K562 (cell line): ENCODE measurements around the gene TMEM100. TPM values are rescaled to one million over a fixed set of nuclear protein-coding genes. Genes with fewer than 3 reads are reported as not detected.

Experiments
- ATAC-seq: fragments of 200-7000 bp; cut with Tn5 transposase; 3 replicates; pipeline ENCODE4 v1.9.1; 2020; ENCODE audit warnings: moderate library complexity
- BruUV-seq: library from RNA; stranded (reverse); fragments of 400-500 nt; replicated peaks from 2 replicates; lab custom pipeline; 2021; lab: Mats Ljungman, UMichigan
- CTCF ChIA-PET: fragments of 300-600 bp; formaldehyde crosslinking; extraction: SDS; loops from one replicate; lab custom pipeline; 2021; ENCODE audit warnings: low intra/inter-chr PET ratio; lab: Yijun Ruan, JAX
- POLR2A ChIA-PET: fragments of 300-600, 350-650 bp; sonication (Branson Sonifier 250); formaldehyde crosslinking; extraction: SDS; loops from one replicate; lab custom pipeline; 2021; ENCODE audit warnings: antibody characterized with exemption, inconsistent platforms; lab: Yijun Ruan, JAX
- DNase-seq, 4 experiments: peaks; one replicate each; pipeline versions ENCODE4 v3.0.0 to v3.0.0-alpha.2; 2011 to 2018; ENCODE audit warnings: low spot score in 3 of 4, mixed read lengths in 3 of 4; ENCODE audit errors: extremely low read depth in 1 of 4
- FAIRE-seq: peaks from 2 replicates; lab custom pipeline; 2011; peaks lifted over from hg19 to GRCh38; lab: Jason Lieb, UNC
- H2AFZ ChIP-seq: 2 replicates; pipeline ENCODE4 v1.6.0; 2011; ENCODE audit warnings: low read depth, low read length, control low read depth, inconsistent platforms
- H3K27ac ChIP-seq: fragments of 200-600 bp; 3 replicates; pipeline ENCODE4 v1.8.0; 2011; ENCODE audit warnings: low read depth, mild to moderate bottlenecking, control low read depth, inconsistent platforms, low read length, moderate library complexity, mixed read lengths; ENCODE audit errors: extremely low read depth
- H3K27me3 ChIP-seq, 2 experiments: fragments of 300-600 bp in 1 of 2; 2 replicates in 1 of 2; 3 replicates in 1 of 2; pipeline versions ENCODE4 v1.6.0 to v1.8.0; 2011; ENCODE audit warnings: inconsistent platforms in 2 of 2, low read length in 2 of 2, mild to moderate bottlenecking in 1 of 2, mixed read lengths in 1 of 2, moderate library complexity in 1 of 2; ENCODE audit not compliant: control insufficient read depth in 2 of 2, insufficient read depth in 2 of 2
- H3K36me3 ChIP-seq: fragments of 300-600 bp; 3 replicates; pipeline ENCODE4 v1.8.0; 2011; ENCODE audit warnings: mild to moderate bottlenecking, low read length, inconsistent platforms; ENCODE audit not compliant: control insufficient read depth, insufficient read depth
- H3K4me1 ChIP-seq, 2 experiments: fragments of 200-600 bp in 1 of 2; replicated peaks in 1 of 2; 2 replicates in 1 of 2; 3 replicates in 1 of 2; pipeline versions ENCODE4 v1.5.1 to v1.8.0; 2011; ENCODE audit warnings: inconsistent platforms in 2 of 2, low read length in 2 of 2, mild to moderate bottlenecking in 1 of 2, mixed read lengths in 1 of 2, moderate library complexity in 1 of 2; ENCODE audit not compliant: control insufficient read depth in 2 of 2, insufficient read depth in 2 of 2
- H3K4me2 ChIP-seq: 2 replicates; pipeline ENCODE4 v1.6.1; 2011; ENCODE audit warnings: low read length, control low read depth, inconsistent platforms, mixed read lengths; ENCODE audit not compliant: insufficient read depth
- H3K4me3 ChIP-seq: fragments of 200-600 bp; sonication (generic), shearing (Covaris generic); 2 replicates; pipeline ENCODE4 v1.5.1; 2016; ENCODE audit warnings: control low read depth, inconsistent platforms
- H3K79me2 ChIP-seq: fragments of 200-600 bp; 3 replicates; pipeline ENCODE4 v1.8.0; 2011; ENCODE audit warnings: low read length, inconsistent platforms; ENCODE audit not compliant: control insufficient read depth, insufficient read depth
- H3K9ac ChIP-seq, 2 experiments: 2 replicates each; pipeline versions ENCODE4 v1.6.0 to v1.6.1; 2011; ENCODE audit warnings: low read depth in 2 of 2, low read length in 2 of 2, control low read depth in 1 of 2, inconsistent platforms in 1 of 2, mild to moderate bottlenecking in 1 of 2, mixed read lengths in 1 of 2; ENCODE audit not compliant: insufficient read depth in 1 of 2
- H3K9me1 ChIP-seq: one replicate; pipeline ENCODE4 v1.6.0; 2011; ENCODE audit warnings: inconsistent platforms, mild to moderate bottlenecking, low read length, moderate library complexity; ENCODE audit not compliant: control insufficient read depth, insufficient read depth
- H3K9me3 ChIP-seq: replicated peaks from 2 replicates; pipeline ENCODE4 v1.5.1; 2011; ENCODE audit warnings: low read depth, low read length, inconsistent platforms; ENCODE audit not compliant: control insufficient read depth, insufficient read depth
- H4K20me1 ChIP-seq: replicated peaks from 2 replicates; pipeline ENCODE4 v1.6.1; 2011; ENCODE audit warnings: low read length, inconsistent platforms, mixed read lengths; ENCODE audit not compliant: control insufficient read depth, insufficient read depth
- CBFA2T3 ChIP-seq: fragments of 450-650 bp; IDR thresholded peaks from 2 replicates; pipeline ENCODE4 v1.6.1; 2017
- EP300 ChIP-seq: IDR thresholded peaks from 2 replicates; pipeline ENCODE4 v1.6.1; 2012; ENCODE audit warnings: low read length, improper control_type of control experiment
- EP400 ChIP-seq: fragments of 450-650 bp; IDR thresholded peaks from 2 replicates; pipeline ENCODE4 v1.6.1; 2017; ENCODE audit warnings: antibody characterized with exemption, mild to moderate bottlenecking, moderate library complexity
- KDM1A ChIP-seq, 2 experiments: fragments of 450-650 bp; IDR thresholded peaks; 2 replicates each; pipeline ENCODE4 v1.6.1; 2016; ENCODE audit warnings: mild to moderate bottlenecking in 2 of 2
- MAZ ChIP-seq, 2 experiments: fragments of 450-650 bp in 1 of 2; sonication (generic) in 1 of 2; formaldehyde crosslinking; IDR thresholded peaks in 1 of 2; conservative IDR thresholded peaks in 1 of 2; 2 replicates each; pipeline versions ENCODE4 v1.4.0 to v1.5.0; 2020; ENCODE audit warnings: mild to moderate bottlenecking in 1 of 2, missing genetic modification reagents in 1 of 2
- MEIS2 ChIP-seq: fragments of 450-650 bp; IDR thresholded peaks from 2 replicates; pipeline ENCODE4 v1.6.1; 2014; ENCODE audit warnings: mild to moderate bottlenecking; ENCODE audit not compliant: partially characterized antibody
- NCOR1 ChIP-seq: fragments of 450-650 bp; IDR thresholded peaks from 2 replicates; pipeline ENCODE4 v1.6.1; 2016; ENCODE audit warnings: mild to moderate bottlenecking, moderate library complexity
- NONO ChIP-seq, 2 experiments: fragments of 200-400 bp in 1 of 2; fragments of 450-650 bp in 1 of 2; formaldehyde crosslinking in 1 of 2; IDR thresholded peaks; 2 replicates each; pipeline ENCODE4 v1.6.1; 2017; ENCODE audit warnings: low read depth in 2 of 2, mild to moderate bottlenecking in 2 of 2, moderate library complexity in 2 of 2, low read length in 1 of 2
- PTBP1 ChIP-seq: fragments of 200-400 bp; formaldehyde crosslinking; IDR thresholded peaks from 2 replicates; pipeline ENCODE4 v1.6.1; 2017; ENCODE audit warnings: low read depth, low read length
- SRSF9 ChIP-seq: fragments of 200-400 bp; formaldehyde crosslinking; IDR thresholded peaks from 2 replicates; pipeline ENCODE4 v1.6.1; 2017; ENCODE audit warnings: low read depth, low read length, borderline replicate concordance
- TCF3 ChIP-seq: sonication (generic); formaldehyde crosslinking; IDR thresholded peaks from 2 replicates; pipeline ENCODE4 v1.4.0; 2020; ENCODE audit warnings: mild to moderate bottlenecking, missing genetic modification reagents
- ZNF57 ChIP-seq: fragments of 450-650 bp; formaldehyde crosslinking; IDR thresholded peaks from 2 replicates; pipeline ENCODE4 v1.4.0; 2020; ENCODE audit warnings: mild to moderate bottlenecking, moderate library complexity
- ZNF695 ChIP-seq: fragments of 450-650 bp; formaldehyde crosslinking; IDR thresholded peaks from 2 replicates; pipeline ENCODE4 v1.4.0; 2020; ENCODE audit warnings: mild to moderate bottlenecking, moderate library complexity
- WGBS: fragments of 100-300 bp; shearing (Covaris generic); methylation state at CpG from one replicate; pipeline ENCODE4 v1.1.6; 2016; ENCODE audit warnings: low coverage, mixed read lengths; ENCODE audit not compliant: insufficient coverage; ENCODE audit errors: missing lambda C conversion rate; 5-methylcytosine and 5-hydroxymethylcytosine counted together
- in situ Hi-C: fragments of 300-500 bp; cut with MboI; formaldehyde crosslinking; loops from 4 replicates; pipeline ENCODE4 v1.15.0; 2018; ENCODE audit warnings: inconsistent platforms, mixed read lengths
- intact Hi-C: fragments of 100-400 bp; cut with micrococcal nuclease; formaldehyde crosslinking; loops from 2 replicates; pipeline ENCODE4 v1.14.2; 2022
- polyA plus RNA-seq, 8 experiments: library from polyadenylated mRNA; depleted of rRNA in 4 of 8; stranded (reverse) in 5 of 8; unstranded in 3 of 8; fragments of >200 nt; fragmentation: Nextera tagmentation in 2 of 8; fragmentation: Illumina TruSeq in 1 of 8; extraction: Ambion mirVana in 2 of 8; extraction: Trizol in 1 of 8; gene quantifications; 2 replicates each; pipeline versions ENCODE4 v1.2.1 to v1.2.3, GENCODE V29; 2011 to 2014; ENCODE audit warnings: inconsistent platforms in 1 of 8, missing spikeins in 1 of 8
- total RNA-seq, 7 experiments: library from RNA; depleted of rRNA in 6 of 7; stranded (reverse); fragments of >200 nt in 6 of 7; fragmentation: Illumina TruSeq in 2 of 7; extraction: Trizol in 2 of 7; gene quantifications; 2 replicates each; pipeline versions ENCODE4 v1.2.1 to v1.2.3, GENCODE V29; 2011 to 2021; ENCODE audit warnings: low replicate concordance in 1 of 7
- TF ChIP-seq, protein P1 (sequence below), 2 experiments: IDR thresholded peaks in 1 of 2; conservative IDR thresholded peaks in 1 of 2; 2 replicates each; pipeline ENCODE4 v1.6.1; 2016; ENCODE audit warnings: low read depth in 2 of 2, mild to moderate bottlenecking in 1 of 2, missing compliant biosample characterization in 1 of 2, missing genetic modification characterization in 1 of 2, moderate library complexity in 1 of 2
- TF ChIP-seq, protein P2 (sequence below): fragments of 450-650 bp; IDR thresholded peaks from 2 replicates; pipeline ENCODE4 v1.6.1; 2016
- TF ChIP-seq, protein P3 (sequence below): fragments of 450-650 bp; formaldehyde crosslinking; IDR thresholded peaks from 2 replicates; pipeline ENCODE4 v1.4.0; 2020; ENCODE audit warnings: mild to moderate bottlenecking, moderate library complexity

The TMEM100 gene
- total and polyA plus RNA-seq, 9 of the 15 experiments (the other 6 are each of a cell fraction or from before 2014, with no cell fraction given): 0.12 to 0.50 (median 0.19) TPM

DNA sequence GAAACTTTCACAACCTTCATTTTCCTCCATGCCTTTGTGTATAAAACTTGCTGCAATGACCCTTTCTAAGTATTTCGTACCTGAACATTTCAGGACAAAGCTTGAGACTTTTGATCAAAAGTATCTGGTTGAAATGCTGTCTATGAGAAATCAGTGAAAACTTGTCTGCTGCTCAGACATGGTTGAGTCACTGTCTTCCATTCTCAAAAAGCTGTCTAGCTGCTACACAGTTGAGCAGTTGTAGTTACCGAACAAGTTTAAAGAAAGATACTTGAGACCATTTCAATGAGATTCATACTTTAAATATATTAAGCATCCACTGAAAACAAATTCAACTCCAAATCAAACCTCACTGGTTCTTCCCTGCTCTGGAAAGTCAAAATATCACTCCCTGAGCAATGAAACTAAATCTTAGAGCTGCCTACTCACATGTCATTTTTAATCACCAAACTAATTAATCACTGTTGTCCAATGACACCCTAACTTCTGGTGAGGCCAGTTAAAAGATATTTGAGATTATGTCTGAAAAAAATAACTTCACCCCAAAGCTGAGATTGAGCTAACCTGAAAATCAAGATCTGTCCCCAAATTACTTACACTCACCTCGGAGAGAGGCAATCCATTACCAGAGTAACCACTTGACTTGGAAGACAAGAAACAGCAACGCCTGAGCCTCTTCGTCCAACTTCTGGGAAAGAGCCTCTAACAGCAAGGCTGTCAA is 488 bp downstream of the TMEM100 start:
- Histone ChIP-seq H3K4me3 (no peak overlapping the region), H3K9me1 (no peaks in the 10 kb centered on the region), H3K9ac (peak overlapping the region; percentile 22 to 57; a peak in 2 of 4 replicates), H3K36me3 (no peaks in the 10 kb centered on the region), H3K4me1 (peaks cover 3 to 6% of the 10 kb centered on the region in 2 experiments; a peak in 3 of 5 replicates), H2AFZ (peak overlapping the region; percentile 58), H3K9me3 (no peaks in the 10 kb centered on the region), H3K27me3 (no peaks in the 10 kb centered on the region), H3K4me2 (peak overlapping the region; percentile 54), H3K27ac (no peak overlapping the region), H4K20me1 (no peaks in the 10 kb centered on the region), H3K79me2 (no peaks in the 10 kb centered on the region)
- 19% methylated on average over 5 of the region's 5 CpGs for WGBS
- peak; percentile 13; the same call in 1 of the 3 replicates for ATAC-seq
- ChIA-PET POLR2A (interaction anchor here (0.9 to 3.7 kb wide), 3 partner anchors 10 to 14 kb away, joined by 3 to 12 read pairs (median 4); no protein-coding TSS in a partner anchor), CTCF (no interaction called here)
- in situ Hi-C loops: loop anchor here (5.0 kb wide), 1 partner anchor 45 kb away; no protein-coding TSS in a partner anchor
- FAIRE-seq: no peak
- no peak for DNase-seq
- no TSS peak for BruUV-seq
- intact Hi-C loops: no loop called here
- peak; percentile 89 to 92 for TF ChIP-seq KDM1A (IDR thresholded peaks at IDR 0.05)
- peak; percentile 91 for TF ChIP-seq MEIS2
- TF ChIP-seq, protein P1, sequence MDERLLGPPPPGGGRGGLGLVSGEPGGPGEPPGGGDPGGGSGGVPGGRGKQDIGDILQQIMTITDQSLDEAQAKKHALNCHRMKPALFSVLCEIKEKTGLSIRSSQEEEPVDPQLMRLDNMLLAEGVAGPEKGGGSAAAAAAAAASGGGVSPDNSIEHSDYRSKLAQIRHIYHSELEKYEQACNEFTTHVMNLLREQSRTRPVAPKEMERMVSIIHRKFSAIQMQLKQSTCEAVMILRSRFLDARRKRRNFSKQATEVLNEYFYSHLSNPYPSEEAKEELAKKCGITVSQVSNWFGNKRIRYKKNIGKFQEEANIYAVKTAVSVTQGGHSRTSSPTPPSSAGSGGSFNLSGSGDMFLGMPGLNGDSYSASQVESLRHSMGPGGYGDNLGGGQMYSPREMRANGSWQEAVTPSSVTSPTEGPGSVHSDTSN (CRISPR knock-in tag; IDR thresholded peaks at IDR 0.05; ENCODE audit: low read depth): no peak
- TF ChIP-seq, protein P1 (tag; conservative IDR thresholded peaks at IDR 0.05; ENCODE audit: low read depth): peak; percentile 91
- no peak for TF ChIP-seq SRSF9
- 0 out of 4 replicates have a peak, but pooled peaks of 1 of the 2 experiments have one; percentile 22 for TF ChIP-seq MAZ (CRISPR knock-in tag; conservative IDR thresholded peaks at IDR 0.05 in 1 of 2, IDR thresholded peaks at IDR 0.05 in 1 of 2)
- no peak for TF ChIP-seq EP400
- TF ChIP-seq CBFA2T3: peak; percentile 64
- TF ChIP-seq NCOR1: peak; percentile 12; the same call in 1 of the 2 replicates
- TF ChIP-seq TCF3 (CRISPR knock-in tag): 0 out of 2 replicates have a peak, but pooled peaks have one; percentile 15
- TF ChIP-seq ZNF695: no peak
- no peak for TF ChIP-seq ZNF57
- TF ChIP-seq EP300: 0 out of 2 replicates have a peak, but pooled peaks have one; percentile 21
- TF ChIP-seq, protein P2, sequence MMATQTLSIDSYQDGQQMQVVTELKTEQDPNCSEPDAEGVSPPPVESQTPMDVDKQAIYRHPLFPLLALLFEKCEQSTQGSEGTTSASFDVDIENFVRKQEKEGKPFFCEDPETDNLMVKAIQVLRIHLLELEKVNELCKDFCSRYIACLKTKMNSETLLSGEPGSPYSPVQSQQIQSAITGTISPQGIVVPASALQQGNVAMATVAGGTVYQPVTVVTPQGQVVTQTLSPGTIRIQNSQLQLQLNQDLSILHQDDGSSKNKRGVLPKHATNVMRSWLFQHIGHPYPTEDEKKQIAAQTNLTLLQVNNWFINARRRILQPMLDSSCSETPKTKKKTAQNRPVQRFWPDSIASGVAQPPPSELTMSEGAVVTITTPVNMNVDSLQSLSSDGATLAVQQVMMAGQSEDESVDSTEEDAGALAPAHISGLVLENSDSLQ: peak; percentile 61
- no peak for TF ChIP-seq PTBP1
- TF ChIP-seq NONO (IDR thresholded peaks at IDR 0.05; ENCODE audit: low read depth in 2 of 2, low read length in 1 of 2): no peak
- TF ChIP-seq, protein P3, sequence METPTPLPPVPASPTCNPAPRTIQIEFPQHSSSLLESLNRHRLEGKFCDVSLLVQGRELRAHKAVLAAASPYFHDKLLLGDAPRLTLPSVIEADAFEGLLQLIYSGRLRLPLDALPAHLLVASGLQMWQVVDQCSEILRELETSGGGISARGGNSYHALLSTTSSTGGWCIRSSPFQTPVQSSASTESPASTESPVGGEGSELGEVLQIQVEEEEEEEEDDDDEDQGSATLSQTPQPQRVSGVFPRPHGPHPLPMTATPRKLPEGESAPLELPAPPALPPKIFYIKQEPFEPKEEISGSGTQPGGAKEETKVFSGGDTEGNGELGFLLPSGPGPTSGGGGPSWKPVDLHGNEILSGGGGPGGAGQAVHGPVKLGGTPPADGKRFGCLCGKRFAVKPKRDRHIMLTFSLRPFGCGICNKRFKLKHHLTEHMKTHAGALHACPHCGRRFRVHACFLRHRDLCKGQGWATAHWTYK: no peak
